Measurements from ENCODE around the gene MMEL1. TPM values are rescaled to one million over a fixed set of nuclear protein-coding genes. Genes with fewer than 3 reads are reported as not detected.

Gene MMEL1
- total and polyA plus RNA-seq, 7 donors: 0.66 to 37.2 (median 4.2) TPM; not detected in 1

- peak overlapping the region; percentile 99 to 100 (median 100) for H3K27ac ChIP-seq
- peak in 1 of 4 donors; percentile 2 for TF ChIP-seq EP300 (IDR thresholded peaks at IDR 0.05)
- peak; percentile 77 to 83 for TF ChIP-seq POLR2A (IDR thresholded peaks at IDR 0.05)
- TF ChIP-seq CTCF (IDR thresholded peaks at IDR 0.05): no peak
- TF ChIP-seq POLR2AphosphoS5 (IDR thresholded peaks at IDR 0.05): peak; percentile 80 to 91 (median 84)
- H3K4me1 ChIP-seq: peaks cover 0 to 40% (median 33%) of the 10 kb centered on the region in 4 donors
- peak overlapping the region; percentile 91 to 96 (median 94) for H3K4me3 ChIP-seq
- peak; percentile 88 for DNase-seq
- no peaks in the 10 kb centered on the region for H3K9me3 ChIP-seq
- intact Hi-C loops (cut with DNase I): loop anchor here (1.0 to 5.0 kb wide), 5 partner anchors 29 to 388 kb away; partner anchors contain the start of genes PEX10 and TNFRSF14
- H3K36me3 ChIP-seq: peaks cover 0 to 7% (median 0%) of the 10 kb centered on the region in 4 donors
- WGBS, 2 donors: 1% methylated on average over 28 of the region's 28 CpGs
- peaks cover 0 to 4% (median 0%) of the 10 kb centered on the region in 3 donors for H3K27me3 ChIP-seq
These were observed 47.3 kb downstream of the MMEL1 start for GRCh38 chr1:2585318-2586092.

- WGBS, 2 donors: 24 to 39% methylated on average over 12 of the region's 12 CpGs
- peak overlapping the region; percentile 91 to 96 (median 94) for H3K4me3 ChIP-seq
- DNase-seq: no peak
- peaks cover 0 to 40% (median 33%) of the 10 kb centered on the region in 4 donors for H3K4me1 ChIP-seq
- H3K27ac ChIP-seq: peak overlapping the region; percentile 99 to 100 (median 100)
- peaks cover 0 to 7% (median 0%) of the 10 kb centered on the region in 4 donors for H3K36me3 ChIP-seq
- no peaks in the 10 kb centered on the region for H3K9me3 ChIP-seq
- peaks cover 0 to 9% (median 0%) of the 10 kb centered on the region in 3 donors for H3K27me3 ChIP-seq
- intact Hi-C loops (cut with DNase I): loop anchor here (2.0 to 5.0 kb wide), 4 partner anchors 28 to 388 kb away; partner anchors contain the start of genes PEX10 and TNFRSF14
- TF ChIP-seq CTCF (IDR thresholded peaks at IDR 0.05) (no peak), EP300 (IDR thresholded peaks at IDR 0.05) (no peak), POLR2AphosphoS5 (IDR thresholded peaks at IDR 0.05) (no peak), POLR2A (IDR thresholded peaks at IDR 0.05) (no peak)
These were observed 48.0 kb downstream of the MMEL1 start for GRCh38 chr1:2584686-2585317.

GRCh38 chr1:2583871-2584351 is 48.9 kb downstream of the MMEL1 start:
- H3K4me3 ChIP-seq: no peak overlapping the region
- intact Hi-C loops (cut with DNase I): loop anchor here (2.0 kb wide), 2 partner anchors 27 to 171 kb away; partner anchors contain the start of genes PEX10 and TNFRSF14
- H3K27ac ChIP-seq: peak overlapping the region in 2 of 4 donors; percentile 100
- 59 to 68% methylated on average over 14 of the region's 14 CpGs for WGBS, 2 donors
- TF ChIP-seq POLR2AphosphoS5 (IDR thresholded peaks at IDR 0.05) (no peak), CTCF (IDR thresholded peaks at IDR 0.05) (no peak), POLR2A (IDR thresholded peaks at IDR 0.05) (no peak), EP300 (IDR thresholded peaks at IDR 0.05) (no peak)
- H3K9me3 ChIP-seq: no peaks in the 10 kb centered on the region
- peaks cover 0 to 18% (median under 1%) of the 10 kb centered on the region in 3 donors for H3K27me3 ChIP-seq
- peaks cover 0 to 2% (median 0%) of the 10 kb centered on the region in 4 donors for H3K36me3 ChIP-seq
- DNase-seq: no peak
- H3K4me1 ChIP-seq: peaks cover 0 to 40% (median 33%) of the 10 kb centered on the region in 4 donors

- DNase-seq: no peak
- no peaks in the 10 kb centered on the region for H3K36me3 ChIP-seq
- TF ChIP-seq POLR2A (IDR thresholded peaks at IDR 0.05) (no peak), EP300 (IDR thresholded peaks at IDR 0.05) (no peak), POLR2AphosphoS5 (IDR thresholded peaks at IDR 0.05) (no peak), CTCF (IDR thresholded peaks at IDR 0.05) (no peak)
- WGBS, 2 donors: 70 to 74% methylated on average over 5 of the region's 5 CpGs
- H3K4me3 ChIP-seq: no peak overlapping the region
- no peak overlapping the region for H3K27ac ChIP-seq
- H3K4me1 ChIP-seq: peaks cover 0 to 40% (median 33%) of the 10 kb centered on the region in 4 donors
- H3K9me3 ChIP-seq: no peaks in the 10 kb centered on the region
- H3K27me3 ChIP-seq: peaks cover under 1 to 23% (median 4%) of the 10 kb centered on the region in 3 donors
- intact Hi-C loops (cut with DNase I): no loop called here
These were observed 49.5 kb downstream of the MMEL1 start for GRCh38 chr1:2583331-2583791.

All from sigmoid colon (tissue), 7 donors.